Transverse colon (tissue), 3 donors: Measurements from ENCODE around the gene STK31.
"Not testable (repeated sequence)": the region's sequence is repeated elsewhere in the genome, so short reads cannot be mapped to it uniquely, and the experiment has no call there.

Source experiments
- CTCF ChIP-seq, 5 experiments: fragments of 200-600 bp in 3 of 5; fragments of 450-650 bp in 2 of 5; sonication (generic) in 3 of 5; IDR thresholded peaks; 1 replicate in 2 of 5; 2 replicates in 3 of 5; pipeline ENCODE4 v1.5.1; 2016 to 2017; ENCODE audit warnings: antibody characterized with exemption in 5 of 5, inconsistent platforms in 3 of 5, mild to moderate bottlenecking in 2 of 5, moderate library complexity in 1 of 5
- EP300 ChIP-seq: sonication (generic); formaldehyde crosslinking; IDR thresholded peaks from one replicate; pipeline ENCODE4 v1.6.1; 2017; ENCODE audit warnings: antibody characterized with exemption, low read depth

- TF ChIP-seq EP300; CTCF (IDR thresholded peaks at IDR 0.05): not testable (repeated sequence)
Observed at GRCh38 chr7:23684041-23684440, 26.0 kb upstream of the STK31 start.
